Dermis blood vessel endothelial cell (primary cell): ENCODE data around the gene ATP8A2. TPM values are rescaled to one million over a fixed set of nuclear protein-coding genes. Genes with fewer than 3 reads are reported as not detected.
"Not testable (repeated sequence)": the region's sequence is repeated elsewhere in the genome, so short reads cannot be mapped to it uniquely, and the experiment has no call there.

Experiments used
- DNase-seq: peaks from one replicate; pipeline ENCODE4 v3.0.0; 2010
- total RNA-seq: library from RNA; depleted of rRNA; stranded (reverse); fragments of >200 nt; gene quantifications from 2 replicates; pipeline ENCODE4 v1.2.3, GENCODE V29; 2014

ATP8A2 gene
- total RNA-seq, 1 donor from 2014 or later, result 0.17 TPM

DNA sequence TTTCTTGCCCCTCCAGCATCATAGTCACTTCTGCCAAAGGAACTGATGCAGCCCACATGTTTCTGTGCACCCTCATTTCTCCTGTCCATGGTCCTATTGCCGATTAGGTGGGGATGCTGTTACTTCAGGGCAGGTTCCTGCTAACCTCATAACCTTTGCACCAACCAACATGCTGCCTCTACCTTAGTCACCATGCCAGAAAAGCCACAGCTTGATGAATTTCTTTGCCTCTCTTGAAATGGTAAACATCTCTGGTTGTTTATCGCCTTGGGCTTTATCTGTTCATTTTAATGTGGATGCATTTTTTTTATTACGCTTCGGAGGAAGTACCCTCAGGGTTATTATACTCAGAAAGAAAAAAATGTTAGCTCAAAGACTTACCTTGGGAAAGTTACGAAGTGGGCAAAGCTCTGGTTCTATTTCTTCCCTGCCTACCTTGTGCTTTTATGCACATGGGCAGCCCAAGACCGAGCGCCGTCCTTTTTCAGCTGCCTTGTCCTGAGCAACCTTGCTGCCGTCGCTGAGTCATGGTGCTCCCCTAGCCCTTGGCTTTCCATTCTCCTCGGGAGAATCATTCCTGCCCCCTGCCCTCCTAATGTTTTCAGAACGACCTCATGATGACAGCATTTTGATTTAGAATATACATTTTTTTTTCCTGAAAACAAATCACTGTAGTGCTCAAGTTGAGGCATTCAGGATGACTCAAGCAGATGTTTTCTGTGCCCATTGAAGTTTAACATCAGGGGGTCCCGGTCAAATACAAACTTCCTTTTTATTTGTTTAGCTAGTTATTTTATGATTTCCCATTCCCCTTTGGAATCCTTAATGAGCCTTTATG, 400.1 kb downstream of the ATP8A2 start:
- no peak for DNase-seq

DNA sequence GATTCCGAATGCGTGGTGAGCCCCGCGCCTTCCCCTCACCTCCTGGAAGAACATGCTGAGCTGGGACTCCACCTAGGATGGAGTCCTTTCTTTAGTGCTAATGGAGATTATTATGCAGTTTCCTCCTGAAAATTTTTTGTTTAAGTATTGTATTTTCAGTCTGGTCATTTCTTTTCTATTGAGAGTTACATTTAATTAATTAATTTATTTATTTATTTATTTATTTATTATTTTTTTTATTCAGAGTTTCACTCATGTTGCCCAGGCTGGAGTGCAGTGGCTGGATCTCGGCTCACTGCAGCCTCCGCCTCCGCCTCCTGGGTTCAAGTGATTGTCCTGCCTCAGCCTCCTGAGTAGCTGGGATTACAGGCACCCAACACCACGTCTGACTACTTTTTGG, 400.8 kb downstream of the ATP8A2 start:
- DNase-seq, result not testable (repeated sequence)

DNA sequence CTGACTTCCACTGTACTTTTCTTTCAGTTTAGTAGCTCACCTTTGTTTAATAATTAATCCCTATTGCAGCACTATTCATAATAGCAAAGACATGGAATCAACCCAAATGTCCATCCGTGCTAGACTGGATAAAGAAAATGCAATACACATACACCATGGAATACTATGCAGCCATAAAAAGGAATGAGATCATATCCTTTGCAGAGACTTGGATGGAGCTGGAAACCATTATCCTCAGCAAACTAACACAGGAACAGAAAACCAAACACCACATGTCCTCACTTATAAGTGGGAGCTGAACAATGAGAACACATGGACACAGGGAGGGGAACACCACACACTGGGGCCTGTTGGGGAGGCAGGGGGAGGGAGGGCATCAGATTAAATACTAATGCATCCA, 402.3 kb downstream of the ATP8A2 start:
- not testable (repeated sequence) for DNase-seq

DNA sequence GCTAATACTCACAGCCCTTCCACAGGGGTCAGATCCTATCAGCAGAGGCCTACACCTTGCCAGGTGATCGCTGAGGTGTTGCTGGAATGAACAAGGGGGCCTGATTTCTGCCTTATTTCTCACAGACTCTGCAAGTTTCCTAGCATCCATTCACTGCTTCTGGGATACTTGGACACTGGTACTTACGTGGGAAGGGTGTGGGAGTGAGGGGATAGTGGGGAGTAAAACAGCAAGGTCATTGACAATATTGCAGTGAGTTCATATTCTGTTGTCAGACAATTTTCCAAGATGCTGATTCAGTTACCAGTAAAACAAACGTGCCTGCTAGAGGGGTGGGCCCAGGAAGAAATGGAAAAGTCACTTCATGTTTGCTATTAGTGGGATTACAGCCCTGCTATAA, 403.5 kb downstream of the ATP8A2 start:
- no peak for DNase-seq

DNA sequence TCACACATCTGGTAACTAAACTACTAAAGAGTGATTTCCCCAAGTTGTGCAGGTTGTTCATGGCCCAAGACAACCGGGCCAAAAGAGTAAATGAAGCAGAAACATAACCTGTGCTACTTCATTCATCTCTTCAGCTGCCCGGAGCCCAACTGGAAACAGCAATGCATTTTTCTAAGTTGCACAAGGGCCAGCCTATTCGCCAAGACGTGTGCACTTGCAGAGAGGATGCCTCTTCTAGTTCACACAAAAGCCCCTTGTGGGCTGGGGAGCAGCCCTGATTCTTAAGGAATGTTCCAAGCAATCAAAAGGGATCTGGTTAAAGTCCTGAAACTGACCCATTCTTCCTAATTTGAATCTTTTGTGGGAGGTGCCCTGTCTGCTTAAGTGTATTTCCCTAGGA, 404.2 kb downstream of the ATP8A2 start:
- DNase-seq, result no peak

DNA sequence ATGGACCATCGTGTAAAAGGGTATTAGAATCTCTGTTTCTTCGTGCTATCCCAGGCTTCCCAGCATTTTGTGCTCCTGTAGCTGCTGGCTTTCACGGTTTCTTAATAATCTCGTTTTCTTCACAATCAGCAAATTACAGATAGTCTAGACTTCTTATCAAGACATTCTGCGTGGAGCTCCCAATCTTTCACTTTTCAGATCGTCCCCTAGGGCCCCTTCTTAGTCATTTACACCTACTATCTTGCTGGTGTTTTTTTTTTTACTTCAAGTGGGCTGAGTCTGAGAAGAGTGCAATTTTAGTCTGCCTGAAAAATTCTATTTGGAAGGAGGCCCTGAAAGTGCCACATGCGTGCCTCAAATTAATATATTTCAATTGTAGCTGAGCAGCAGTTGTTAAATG, 404.9 kb downstream of the ATP8A2 start:
- DNase-seq, result no peak

DNA sequence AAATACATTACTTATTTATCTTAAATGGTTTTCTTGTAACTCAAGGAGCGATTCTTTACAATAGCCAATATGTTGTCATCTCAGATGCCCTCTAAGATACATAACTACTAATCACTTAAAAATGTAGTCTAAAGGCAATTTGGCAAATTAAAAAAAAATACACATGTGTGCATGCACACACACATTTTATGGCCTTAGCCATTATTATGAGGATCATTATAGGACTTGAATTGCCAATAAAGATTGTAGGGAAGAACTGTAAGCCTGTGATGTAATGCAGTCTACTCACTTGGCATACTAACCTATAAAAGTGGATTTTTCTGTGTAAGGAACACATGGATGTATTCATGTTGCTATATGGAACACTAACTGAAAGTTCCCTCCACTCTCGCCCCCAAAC, 405.7 kb downstream of the ATP8A2 start:
- DNase-seq, result no peak

DNA sequence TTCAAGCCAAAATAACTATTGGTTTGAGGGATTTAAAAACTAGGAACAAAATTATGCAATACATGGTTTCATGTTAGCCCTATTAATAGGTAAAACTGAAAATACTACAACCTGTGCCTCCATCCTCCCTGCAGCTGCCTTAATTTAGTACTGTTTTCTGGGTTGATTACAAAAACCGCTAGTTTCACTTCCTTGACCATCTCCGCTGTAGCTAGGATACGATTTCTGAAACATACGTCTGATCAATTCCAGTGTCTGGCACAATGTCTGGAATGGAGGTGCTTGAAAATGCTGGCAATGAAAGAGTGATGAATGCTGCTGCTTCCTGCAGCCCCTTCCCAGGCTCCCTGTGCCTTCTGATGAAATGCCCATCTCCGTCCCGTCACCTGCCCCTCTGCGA, 406.6 kb downstream of the ATP8A2 start:
- no peak for DNase-seq

DNA sequence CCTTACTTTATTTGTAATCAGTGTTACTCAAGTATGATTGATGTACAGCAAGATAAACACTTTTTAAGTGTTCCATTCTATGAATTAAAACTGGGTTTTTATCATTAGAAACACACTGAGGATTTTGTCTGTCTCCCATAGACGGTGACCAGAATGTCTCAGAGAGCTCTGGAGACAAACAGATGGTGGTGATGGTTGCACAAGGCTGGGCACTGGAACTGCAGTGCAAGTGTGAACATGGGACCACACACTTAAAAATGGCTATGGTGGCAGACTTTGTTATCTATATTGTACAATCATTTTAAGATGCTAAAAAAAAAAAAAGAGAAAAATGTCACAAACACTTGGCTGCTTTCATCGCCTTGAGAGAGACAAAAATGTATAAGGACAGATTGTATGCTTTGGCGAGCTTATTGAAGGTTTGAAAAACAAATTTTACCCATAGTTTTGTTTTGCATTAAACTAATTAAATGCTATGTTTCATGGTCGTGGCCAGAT, 407.1 kb downstream of the ATP8A2 start:
- DNase-seq, result no peak

DNA sequence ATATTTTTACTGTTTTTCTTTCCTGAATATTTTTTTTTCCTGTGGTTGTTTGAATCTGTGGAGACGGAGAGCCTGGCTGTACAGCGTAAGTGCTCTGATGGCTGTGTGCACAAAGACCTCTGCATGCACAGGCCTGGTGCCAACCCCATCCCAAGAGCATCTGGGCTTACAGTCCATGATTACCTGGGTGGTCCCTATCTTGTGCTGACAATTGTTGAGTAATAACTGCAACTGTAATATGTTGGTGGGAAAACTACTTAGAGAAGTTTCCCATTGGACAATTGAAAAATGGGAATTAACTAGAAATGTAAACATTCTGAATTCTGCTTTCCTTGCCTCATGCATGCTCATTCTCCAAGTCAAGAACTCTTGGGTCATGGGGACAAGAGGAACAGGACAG, 411.3 kb downstream of the ATP8A2 start:
- no peak for DNase-seq

DNA sequence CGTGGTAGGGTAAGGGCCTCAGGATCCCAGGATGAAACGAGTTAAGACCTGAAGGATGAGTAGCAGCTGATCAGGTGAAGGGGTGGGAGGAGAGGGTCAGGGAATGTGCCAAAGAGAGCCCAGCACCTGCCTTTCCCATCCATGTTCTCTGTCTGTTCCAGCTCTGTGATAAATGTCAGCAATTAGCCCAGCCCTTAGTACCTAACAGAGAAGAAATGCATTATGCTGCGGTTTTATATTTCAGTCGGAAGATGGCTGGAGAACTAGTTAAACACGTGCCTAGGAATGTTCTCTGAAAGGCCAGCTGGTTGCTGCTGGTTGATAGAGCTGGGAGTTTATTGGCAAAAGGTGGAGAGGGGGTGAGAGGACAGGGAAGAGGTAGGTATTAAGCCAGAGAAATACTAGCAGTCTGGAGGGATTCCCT, 411.8 kb downstream of the ATP8A2 start:
- no peak for DNase-seq

DNA sequence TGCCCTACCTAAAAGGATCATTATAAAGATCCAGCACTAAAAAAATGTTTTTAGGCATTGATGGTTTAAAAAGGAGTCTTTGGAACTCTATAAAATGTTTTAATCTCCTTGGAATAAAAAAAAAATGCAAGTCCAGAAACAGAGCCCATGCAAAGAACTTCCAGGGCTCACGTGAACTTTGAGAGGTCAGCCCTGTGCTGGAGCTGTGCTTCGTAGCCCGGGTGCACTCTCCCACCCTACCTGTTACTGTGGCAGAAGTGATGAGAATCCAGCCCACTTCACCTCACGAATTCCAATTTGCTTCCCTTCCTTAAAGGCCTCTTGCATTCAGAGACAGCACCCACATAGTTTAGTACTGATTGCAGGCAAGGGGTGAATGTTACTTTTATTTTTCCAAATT, 412.3 kb downstream of the ATP8A2 start:
- no peak for DNase-seq

DNA sequence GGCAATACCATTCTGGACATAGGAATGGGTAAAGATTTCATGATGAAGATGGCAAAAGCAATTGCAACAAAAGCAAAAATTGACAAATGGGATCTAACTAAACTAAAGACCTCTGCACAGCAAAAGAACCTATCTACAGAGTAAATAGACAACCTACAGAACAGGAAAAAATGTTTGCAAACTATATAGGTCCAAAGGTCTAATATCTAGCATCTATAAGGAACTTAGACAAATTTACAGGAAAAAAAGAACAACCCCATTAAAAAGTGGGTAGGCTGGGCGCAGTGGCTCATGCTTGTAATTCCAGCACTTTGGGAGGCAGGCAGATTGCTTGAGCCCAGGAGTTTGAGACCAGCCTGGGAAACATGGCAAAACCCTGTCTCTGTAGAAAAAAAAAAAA, 418.4 kb downstream of the ATP8A2 start:
- not testable (repeated sequence) for DNase-seq

DNA sequence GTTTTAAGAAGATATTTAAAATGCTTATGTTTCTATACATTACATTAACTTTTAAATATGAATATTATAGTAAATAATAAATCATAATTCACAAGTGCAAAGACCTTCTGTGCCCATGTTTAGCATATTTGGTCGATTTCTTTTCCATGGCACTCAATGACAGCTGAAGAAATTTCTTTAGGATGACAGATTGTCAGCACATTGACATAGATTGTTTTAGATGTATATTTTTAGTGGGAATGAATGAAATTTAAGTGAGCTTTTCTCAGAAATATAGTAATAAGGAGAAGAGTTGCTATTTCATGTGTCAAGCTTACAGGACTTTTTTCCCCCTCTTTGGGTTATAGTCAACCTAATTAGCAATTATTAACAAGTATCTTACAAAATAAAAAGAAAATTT, 423.5 kb downstream of the ATP8A2 start:
- no peak for DNase-seq

DNA sequence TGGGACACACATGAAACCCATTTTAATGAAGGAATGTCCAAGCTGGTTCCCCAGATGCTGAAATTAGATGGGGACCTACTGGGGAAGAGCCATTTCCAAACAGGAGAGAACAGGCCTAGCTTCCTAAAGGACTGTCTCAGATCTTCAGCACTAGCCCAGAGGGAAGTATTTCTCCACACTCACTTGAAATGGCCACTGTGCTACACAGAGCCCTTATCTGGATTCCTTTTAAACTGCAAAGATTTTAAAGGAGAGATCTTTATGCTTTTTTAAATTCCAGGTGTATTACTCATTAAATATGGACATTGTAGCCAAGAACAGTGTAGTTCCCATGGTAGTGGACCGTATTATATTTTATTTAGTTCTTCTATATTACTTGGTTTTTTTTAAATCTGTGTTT, 424.7 kb downstream of the ATP8A2 start:
- no peak for DNase-seq

DNA sequence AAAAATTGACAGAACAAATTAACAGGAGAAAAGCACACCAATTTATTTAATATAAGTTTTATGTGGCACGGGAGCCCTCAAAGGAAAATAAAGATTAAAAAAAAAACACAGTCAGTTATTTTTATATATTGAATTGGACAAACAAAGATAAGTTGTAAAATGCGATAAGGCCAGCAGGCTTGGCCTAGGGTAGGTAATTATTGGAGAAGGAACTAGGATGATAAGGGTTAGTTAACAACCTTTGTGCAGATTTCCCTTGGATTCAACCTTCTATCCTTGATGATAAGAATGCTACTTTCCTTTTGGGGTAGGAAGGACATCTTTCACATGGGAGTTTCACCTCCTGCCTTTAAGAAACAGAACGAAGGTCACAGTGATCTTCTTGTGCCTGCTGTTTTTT, 427.2 kb downstream of the ATP8A2 start:
- no peak for DNase-seq

DNA sequence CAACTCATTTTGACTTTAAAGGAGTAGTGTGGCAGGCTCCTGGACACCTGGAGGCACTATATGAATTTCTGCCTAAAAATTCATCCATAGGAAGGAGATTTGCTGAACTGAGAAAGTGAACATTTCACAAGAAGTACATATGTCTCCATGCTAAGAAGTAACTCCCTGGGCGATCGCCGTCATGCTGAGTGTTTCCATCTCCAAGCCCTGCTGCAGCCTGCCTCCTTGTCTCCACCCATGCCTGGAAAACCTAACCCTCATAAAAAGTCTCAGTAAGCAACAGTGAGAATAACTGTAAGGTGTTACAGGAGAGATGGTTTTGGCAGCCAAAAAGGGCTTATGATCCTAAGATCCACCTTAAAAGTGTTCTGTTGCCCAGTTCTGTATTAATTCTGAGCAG, 428.7 kb downstream of the ATP8A2 start:
- no peak for DNase-seq

DNA sequence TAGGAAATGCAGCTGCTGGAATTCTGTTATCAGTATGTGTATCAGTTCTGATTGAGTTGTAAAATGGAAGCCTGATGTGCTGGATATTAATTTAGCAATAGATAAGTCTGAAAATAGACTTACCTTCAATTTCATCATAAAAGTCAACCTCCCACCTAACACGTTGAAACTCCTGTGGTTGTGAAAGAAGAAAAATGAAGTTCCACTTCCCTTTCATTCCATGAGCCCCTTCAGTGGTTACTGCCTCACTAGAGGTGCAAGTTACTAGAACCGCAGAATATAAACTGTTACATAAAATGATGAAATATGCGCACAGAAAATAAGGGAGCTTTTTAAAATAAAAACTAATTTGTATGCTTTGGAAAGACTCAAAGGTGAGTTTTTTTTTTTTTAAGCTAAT, 430.8 kb downstream of the ATP8A2 start:
- no peak for DNase-seq

DNA sequence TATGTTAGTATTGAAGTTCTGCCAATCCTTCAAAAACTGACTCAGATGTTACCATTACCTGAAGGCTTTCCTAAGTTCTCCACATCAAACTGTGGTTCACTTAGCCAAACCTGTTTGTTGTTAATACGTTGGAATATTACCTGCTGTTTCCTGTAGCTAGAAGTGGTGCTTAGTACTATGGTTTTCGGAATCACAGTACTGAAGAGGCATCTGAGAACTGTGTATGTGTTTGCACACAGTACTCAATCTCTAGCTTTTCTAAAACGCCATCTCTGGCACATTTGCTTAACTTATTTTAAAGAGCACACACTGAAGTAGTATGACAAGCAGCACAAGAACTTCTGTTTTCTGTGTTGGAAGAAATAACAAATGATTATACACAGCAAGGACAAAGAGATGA, 431.9 kb downstream of the ATP8A2 start:
- no peak for DNase-seq

DNA sequence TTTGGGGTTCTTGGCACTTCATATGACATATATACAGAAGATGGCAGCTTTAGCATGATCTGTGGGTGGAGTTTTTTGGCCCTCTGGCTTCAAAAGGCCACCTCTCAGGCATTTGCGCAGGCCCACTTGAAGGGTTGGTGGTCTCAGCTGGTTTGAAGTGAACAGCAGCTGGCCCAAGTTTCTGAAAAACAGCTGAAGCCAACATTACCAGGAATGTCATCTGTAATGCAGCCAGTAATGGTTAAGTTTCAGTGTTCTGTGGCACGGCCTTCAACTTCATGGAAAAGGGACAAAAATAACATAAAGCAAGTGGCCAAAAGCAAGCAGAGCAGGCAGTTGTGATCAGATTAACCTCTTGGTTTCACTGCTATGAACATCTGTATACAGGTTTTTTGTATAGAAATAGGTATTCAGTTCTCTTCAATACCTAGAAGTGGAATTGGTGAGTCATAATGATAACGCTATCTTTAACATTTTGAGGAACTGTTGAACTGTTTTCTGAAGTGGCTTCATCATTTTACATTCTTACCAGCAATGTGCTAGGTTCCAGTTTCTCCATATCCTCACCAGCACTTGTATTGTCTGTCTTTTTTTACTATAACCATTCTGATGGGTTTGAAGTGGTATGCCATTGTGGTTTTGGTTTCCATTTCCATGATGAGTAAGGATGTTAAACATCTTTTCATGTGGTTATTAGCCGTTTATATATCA, 434.6 kb downstream of the ATP8A2 start:
- DNase-seq, result no peak

DNA sequence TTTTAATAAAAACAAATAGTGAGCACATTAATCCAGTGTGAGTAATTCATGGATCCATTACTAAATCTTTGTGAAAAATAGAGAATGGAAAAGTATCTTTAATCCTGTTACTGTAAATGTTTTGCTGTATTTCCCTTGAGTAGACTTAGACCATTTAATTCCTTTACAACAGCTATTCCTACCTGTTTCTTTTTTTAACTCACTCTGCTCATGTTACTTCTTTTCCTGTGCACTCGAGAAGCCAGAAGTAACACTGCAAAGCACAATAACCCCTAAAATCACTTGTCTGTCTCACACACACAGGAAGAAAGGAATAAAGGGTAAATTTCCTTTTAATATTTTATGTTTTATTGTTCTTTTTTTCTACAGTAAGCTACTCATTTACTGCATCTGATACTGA, 435.8 kb downstream of the ATP8A2 start:
- DNase-seq, result no peak

DNA sequence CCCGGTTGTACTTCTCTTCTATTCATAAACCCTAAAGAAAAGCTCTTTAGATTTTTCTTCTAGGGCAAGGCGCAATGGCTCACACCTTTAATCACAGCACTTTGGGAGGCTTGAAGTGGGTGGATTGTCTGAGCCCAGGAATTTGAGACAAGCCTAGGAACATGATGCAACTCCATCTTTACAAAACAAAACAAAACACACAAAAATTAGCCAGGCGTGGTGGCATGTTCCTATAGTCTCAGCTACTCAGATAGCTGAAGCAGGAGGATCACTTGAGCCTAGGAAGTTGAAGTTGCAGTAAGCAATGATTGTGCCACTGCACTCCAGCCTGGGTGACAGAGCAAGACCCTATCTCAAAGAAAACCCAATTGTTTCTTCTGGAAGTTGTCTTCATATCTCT, 439.7 kb downstream of the ATP8A2 start:
- DNase-seq, result no peak

DNA sequence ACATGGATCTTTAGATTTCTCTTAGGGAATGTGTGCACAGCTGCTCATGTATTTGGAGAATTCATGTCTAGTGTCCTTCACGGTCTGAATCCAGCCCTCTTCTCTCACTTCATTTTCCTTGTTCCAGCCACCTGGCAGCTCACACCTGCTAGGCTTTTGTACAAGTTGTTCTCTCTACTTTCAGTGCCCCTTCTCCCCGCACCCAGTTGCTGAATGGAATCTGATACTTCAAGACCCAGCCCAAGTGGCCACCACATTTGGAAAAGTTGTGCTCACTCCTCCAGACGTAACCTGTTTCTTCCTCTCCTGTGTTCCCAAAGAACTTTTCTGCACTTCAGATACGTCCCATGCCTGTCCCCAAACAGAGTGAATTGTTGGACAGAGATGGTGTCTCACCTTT, 444.5 kb downstream of the ATP8A2 start:
- DNase-seq, result no peak

DNA sequence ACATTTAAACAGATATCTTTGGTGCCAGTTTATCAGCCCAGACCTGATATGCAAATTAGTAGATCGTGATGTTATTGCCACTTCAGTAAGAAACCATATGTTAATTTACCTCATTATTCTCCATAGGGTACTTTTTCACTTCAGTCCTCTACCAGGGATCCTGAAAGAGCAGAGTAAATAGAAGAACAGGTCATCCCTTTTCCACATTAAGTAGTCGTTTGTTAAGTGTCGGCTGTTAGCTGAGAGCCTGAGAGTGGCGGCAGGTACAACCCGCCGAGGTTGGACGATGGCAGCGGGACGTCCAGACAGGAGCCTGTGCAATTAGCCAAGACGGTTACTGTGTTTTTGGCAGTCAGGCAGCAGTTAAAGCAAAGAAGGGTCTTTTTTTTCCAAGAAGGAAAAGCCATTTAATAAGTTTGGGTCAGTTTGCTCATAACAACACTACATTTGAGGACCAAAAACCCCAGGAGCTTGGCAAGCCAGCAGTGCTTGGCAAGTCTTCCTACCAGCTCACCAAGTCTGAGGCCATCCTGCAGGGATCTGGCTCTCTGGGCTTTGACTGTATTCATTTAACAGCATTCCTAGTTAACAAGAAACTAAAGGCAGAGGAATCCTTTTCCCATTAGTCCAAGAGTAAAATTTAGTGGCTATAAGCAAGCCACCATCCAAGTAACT, 448.2 kb downstream of the ATP8A2 start:
- DNase-seq, result no peak
